ENCODE measurements around the gene SMARCD3. TPM values are rescaled to one million over a fixed set of nuclear protein-coding genes. Genes with fewer than 3 reads are reported as not detected.

Gene SMARCD3
- total and polyA plus RNA-seq, 2 of the 13 experiments (the other 11 are each of a cell fraction or from before 2014, with no cell fraction given) = 0.20 to 0.62 TPM

- TF ChIP-seq BCL6 (CRISPR knock-in tag; IDR thresholded peaks at IDR 0.05) (0 out of 2 replicates have a peak, but pooled peaks have one; percentile 9), E2F1 (CRISPR knock-in tag; IDR thresholded peaks at IDR 0.05) (0 out of 2 replicates have a peak, but pooled peaks have one; percentile 18), SMAD1 (CRISPR knock-in tag; IDR thresholded peaks at IDR 0.05; ENCODE audit: borderline replicate concordance, low read depth) (peak; percentile 57; the same call in 1 of the 2 replicates), FOSL2 (CRISPR knock-in tag; IDR thresholded peaks at IDR 0.05) (peak; percentile 34; the same call in 1 of the 2 replicates), CCDC6 (CRISPR knock-in tag; IDR thresholded peaks at IDR 0.05) (no peak; the same call in 1 of the 2 replicates), ZNF704 (CRISPR knock-in tag; IDR thresholded peaks at IDR 0.05; ENCODE audit: borderline replicate concordance) (no peak), MZF1 (CRISPR knock-in tag; IDR thresholded peaks at IDR 0.05; ENCODE audit: borderline replicate concordance) (no peak), ZNF574 (CRISPR knock-in tag; IDR thresholded peaks at IDR 0.05) (peak; percentile 100), ZNF703 (CRISPR knock-in tag; IDR thresholded peaks at IDR 0.05; ENCODE audit: borderline replicate concordance) (no peak), ZC3H13 (CRISPR knock-in tag; IDR thresholded peaks at IDR 0.05) (peak; percentile 74; the same call in 1 of the 2 replicates), ZFP41 (CRISPR knock-in tag; IDR thresholded peaks at IDR 0.05; ENCODE audit: borderline replicate concordance) (no peak), MED1 (CRISPR knock-in tag; IDR thresholded peaks at IDR 0.05) (peak; percentile 38; the same call in 1 of the 2 replicates), ASH2L (IDR thresholded peaks at IDR 0.05; ENCODE audit: insufficient read length, low read depth, low read length) (peak; percentile 41), ZNF597 (CRISPR knock-in tag; IDR thresholded peaks at IDR 0.05) (no peak), ZNF263 (CRISPR knock-in tag; IDR thresholded peaks at IDR 0.05) (no peak), SIX1 (CRISPR knock-in tag; IDR thresholded peaks at IDR 0.05; ENCODE audit: borderline replicate concordance) (no peak), ZNF33B (CRISPR knock-in tag; IDR thresholded peaks at IDR 0.05) (no peak), SMC3 (IDR thresholded peaks at IDR 0.05; ENCODE audit: low read length) (no peak), ZFX (CRISPR knock-in tag; IDR thresholded peaks at IDR 0.05; ENCODE audit: low read depth) (peak; percentile 66; the same call in 1 of the 2 replicates), PHF8 (CRISPR knock-in tag; IDR thresholded peaks at IDR 0.05) (peak; percentile 79; the same call in 1 of the 2 replicates), TMF1 (CRISPR knock-in tag; IDR thresholded peaks at IDR 0.05; ENCODE audit: low read depth) (no peak), SNAI1 (CRISPR knock-in tag; IDR thresholded peaks at IDR 0.05; ENCODE audit: borderline replicate concordance) (no peak), ZNF331 (CRISPR knock-in tag; IDR thresholded peaks at IDR 0.05) (no peak), NFE2 (CRISPR knock-in tag; IDR thresholded peaks at IDR 0.05) (no peak)
Observed at GRCh38 chr7:151232091-151232916, 16.2 kb downstream of the SMARCD3 start, which contains the start of gene CHPF2 (continued).

Measured in HepG2 (cell line).